Effector memory CD4-positive, alpha-beta T cell (primary cell): ENCODE results near the gene THAP8.
A peak's percentile ranks its signal among the peaks of the same experiment; 100 is the strongest.

Experiments
- DNase-seq, 3 donors: peaks; one replicate each; pipeline ENCODE4 v3.0.0-alpha.2; 2020
- H3K27ac ChIP-seq: 2 replicates; pipeline ENCODE4 v1.7.0; 2013; ENCODE audit warnings: mild to moderate bottlenecking, low read length, moderate library complexity; ENCODE audit not compliant: insufficient read depth, poor library complexity, severe bottlenecking
- H3K27me3 ChIP-seq: replicated peaks from 2 replicates; pipeline ENCODE4 v1.7.0; 2013; ENCODE audit warnings: mild to moderate bottlenecking, low read length; ENCODE audit not compliant: insufficient read depth, control insufficient read depth, poor library complexity, severe bottlenecking
- H3K36me3 ChIP-seq: 2 replicates; pipeline ENCODE4 v1.7.0; 2013; ENCODE audit warnings: mild to moderate bottlenecking, low read length, moderate library complexity; ENCODE audit not compliant: control insufficient read depth, insufficient read depth
- H3K4me1 ChIP-seq: 2 replicates; pipeline ENCODE4 v1.7.0; 2013; ENCODE audit warnings: low read length, mild to moderate bottlenecking; ENCODE audit not compliant: control insufficient read depth, insufficient read depth, poor library complexity, severe bottlenecking
- H3K4me3 ChIP-seq: 2 replicates; pipeline ENCODE4 v1.7.0; 2013; ENCODE audit warnings: low read length, low read depth, mild to moderate bottlenecking; ENCODE audit not compliant: insufficient read depth, poor library complexity, severe bottlenecking
- H3K9me3 ChIP-seq: 2 replicates; pipeline ENCODE4 v1.7.0; 2013; ENCODE audit warnings: mild to moderate bottlenecking, low read length, moderate library complexity; ENCODE audit not compliant: control insufficient read depth

THAP8 gene

GRCh38 chr19:36031308-36031707, 22.8 kb downstream of the THAP8 start:
- DNase-seq = no peak
- Histone ChIP-seq H3K4me3 (no peak overlapping the region), H3K27ac (no peak overlapping the region), H3K4me1 (peaks cover 10% of the 10 kb centered on the region), H3K36me3 (no peaks in the 10 kb centered on the region), H3K9me3 (no peaks in the 10 kb centered on the region), H3K27me3 (no peaks in the 10 kb centered on the region)

GRCh38 chr19:36030264-36031148, 23.6 kb downstream of the THAP8 start:
- Histone ChIP-seq H3K36me3 (no peaks in the 10 kb centered on the region), H3K27me3 (no peaks in the 10 kb centered on the region), H3K27ac (no peak overlapping the region), H3K4me1 (peaks cover 9% of the 10 kb centered on the region), H3K9me3 (no peaks in the 10 kb centered on the region), H3K4me3 (no peak overlapping the region)
- DNase-seq = no peak

GRCh38 chr19:36028313-36029041, 25.6 kb downstream of the THAP8 start:
- no peak overlapping the region for H3K27ac ChIP-seq
- no peaks in the 10 kb centered on the region for H3K9me3 ChIP-seq
- DNase-seq = no peak
- no peaks in the 10 kb centered on the region for H3K27me3 ChIP-seq
- H3K4me3 ChIP-seq = no peak overlapping the region
- peaks cover 4% of the 10 kb centered on the region for H3K36me3 ChIP-seq
- H3K4me1 ChIP-seq = peaks cover 5% of the 10 kb centered on the region

- Histone ChIP-seq H3K27me3 (no peaks in the 10 kb centered on the region), H3K36me3 (peaks cover 4% of the 10 kb centered on the region), H3K27ac (no peak overlapping the region), H3K9me3 (no peaks in the 10 kb centered on the region), H3K4me3 (no peak overlapping the region), H3K4me1 (peaks cover 2% of the 10 kb centered on the region)
- no peak for DNase-seq
These were observed 26.4 kb downstream of the THAP8 start for GRCh38 chr19:36027696-36028095.

- Histone ChIP-seq H3K27ac (no peak overlapping the region), H3K4me1 (no peaks in the 10 kb centered on the region), H3K4me3 (no peak overlapping the region), H3K27me3 (no peaks in the 10 kb centered on the region), H3K9me3 (no peaks in the 10 kb centered on the region), H3K36me3 (peaks cover 8% of the 10 kb centered on the region)
- no peak for DNase-seq
These were observed 27.8 kb downstream of the THAP8 start for GRCh38 chr19:36026091-36026876.

GRCh38 chr19:36025541-36025940, 28.5 kb downstream of the THAP8 start:
- H3K9me3 ChIP-seq = no peaks in the 10 kb centered on the region
- H3K36me3 ChIP-seq = peaks cover 8% of the 10 kb centered on the region
- DNase-seq = no peak
- H3K4me3 ChIP-seq = no peak overlapping the region
- no peaks in the 10 kb centered on the region for H3K4me1 ChIP-seq
- no peaks in the 10 kb centered on the region for H3K27me3 ChIP-seq
- no peak overlapping the region for H3K27ac ChIP-seq

GRCh38 chr19:36023432-36023831, 30.7 kb downstream of the THAP8 start:
- H3K27ac ChIP-seq = no peak overlapping the region
- peaks cover 8% of the 10 kb centered on the region for H3K36me3 ChIP-seq
- H3K4me3 ChIP-seq = no peak overlapping the region

GRCh38 chr19:36019061-36019670, 34.9 kb downstream of the THAP8 start:
- no peaks in the 10 kb centered on the region for H3K9me3 ChIP-seq
- H3K36me3 ChIP-seq = peaks cover 8% of the 10 kb centered on the region
- H3K27me3 ChIP-seq = no peaks in the 10 kb centered on the region
- H3K4me1 ChIP-seq = peaks cover 5% of the 10 kb centered on the region
- H3K27ac ChIP-seq = no peak overlapping the region
- no peak for DNase-seq
- no peak overlapping the region for H3K4me3 ChIP-seq

More at GRCh38 chr19:36023432-36023831, 30.7 kb downstream of the THAP8 start:
- no peak for DNase-seq
- Histone ChIP-seq H3K27me3 (no peaks in the 10 kb centered on the region), H3K9me3 (no peaks in the 10 kb centered on the region), H3K4me1 (no peaks in the 10 kb centered on the region)

- peak; percentile 97 to 99 (median 99) for DNase-seq
- Histone ChIP-seq H3K9me3 (no peaks in the 10 kb centered on the region), H3K36me3 (no peaks in the 10 kb centered on the region), H3K27me3 (no peaks in the 10 kb centered on the region), H3K27ac (peak within 1 kb of the TSS; percentile 77), H3K4me1 (peaks cover 17% of the 10 kb centered on the region), H3K4me3 (peak within 1 kb of the TSS; percentile 89)
These were observed 39.8 kb downstream of the THAP8 start, which contains the start of gene ALKBH6 for GRCh38 chr19:36014012-36014924. ALKBH6 (minus strand) TSS chr19:36014213; CDS start chr19:36013397, 816 bp downstream.
